ENCODE results near the gene ARAP3.

The ARAP3 gene

DNA sequence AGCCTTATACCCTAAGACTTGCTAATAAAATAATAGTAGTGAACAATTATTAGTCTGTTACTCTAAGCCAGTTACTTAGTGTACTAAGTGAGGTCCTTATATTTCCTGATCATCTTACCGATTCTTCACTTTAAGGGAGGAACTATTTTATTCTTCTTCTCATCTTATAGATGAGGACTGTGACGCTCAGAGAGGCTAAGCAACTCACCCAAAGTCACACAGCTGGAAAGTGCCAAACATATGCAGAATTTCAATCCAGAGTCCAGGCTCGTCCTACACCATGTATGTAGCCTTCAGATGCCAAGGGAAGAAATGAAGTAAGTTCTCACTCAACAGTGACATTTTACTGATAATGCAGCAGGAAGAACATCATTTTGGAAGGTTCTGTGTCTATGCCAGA is 34.4 kb upstream of the ARAP3 start:
- POLR2A ChIA-PET: no interaction called here
- no peak for TF ChIP-seq CTBP1 (IDR thresholded peaks at IDR 0.05; ENCODE audit: borderline replicate concordance)
- no peak for TF ChIP-seq TARDBP (IDR thresholded peaks at IDR 0.05)
- no peak for TF ChIP-seq ELF4 (IDR thresholded peaks at IDR 0.05)
- TF ChIP-seq FOXM1 (IDR thresholded peaks at IDR 0.05; ENCODE audit: borderline replicate concordance): no peak
- TF ChIP-seq SUZ12 (IDR thresholded peaks at IDR 0.05): no peak
- no peak for TF ChIP-seq LEF1 (IDR thresholded peaks at IDR 0.05; ENCODE audit: borderline replicate concordance)
- no peak for DNase-seq (ENCODE audit: extremely low spot score)
- CTCF ChIA-PET: interaction anchor here (0.5 kb wide), 1 partner anchor 386 kb away, joined by 3 read pairs; the partner anchor contains the start of gene PCDHGA1

- CTCF ChIA-PET: interaction anchor here (0.5 kb wide), 1 partner anchor 386 kb away, joined by 3 read pairs; the partner anchor contains the start of gene PCDHGA1
- DNase-seq (ENCODE audit: extremely low spot score): no peak
- TF ChIP-seq L3MBTL2 (conservative IDR thresholded peaks at IDR 0.05): no peak
- no peak for TF ChIP-seq FOXM1 (IDR thresholded peaks at IDR 0.05; ENCODE audit: borderline replicate concordance)
- TF ChIP-seq FOXK2 (IDR thresholded peaks at IDR 0.05): no peak
- no peak for TF ChIP-seq SP1 (IDR thresholded peaks at IDR 0.05)
- TF ChIP-seq HDGF (IDR thresholded peaks at IDR 0.05; ENCODE audit: borderline replicate concordance): no peak
- no peak for TF ChIP-seq TARDBP (IDR thresholded peaks at IDR 0.05)
- no peak for TF ChIP-seq ELF4 (IDR thresholded peaks at IDR 0.05)
- TF ChIP-seq ZNF384 (IDR thresholded peaks at IDR 0.05): no peak
- TF ChIP-seq ARNT (IDR thresholded peaks at IDR 0.05): no peak
- no peak for TF ChIP-seq BHLHE40 (IDR thresholded peaks at IDR 0.05; ENCODE audit: borderline replicate concordance)
- POLR2A ChIA-PET: no interaction called here
Observed at GRCh38 chr5:141716009-141716408, 34.0 kb upstream of the ARAP3 start.

- CTCF ChIA-PET: interaction anchor here (1.1 kb wide), 1 partner anchor 13 kb away, joined by 3 read pairs; no protein-coding TSS in a partner anchor
- DNase-seq (ENCODE audit: extremely low spot score): no peak
Observed at GRCh38 chr5:141715346-141715905, 33.4 kb upstream of the ARAP3 start.

DNA sequence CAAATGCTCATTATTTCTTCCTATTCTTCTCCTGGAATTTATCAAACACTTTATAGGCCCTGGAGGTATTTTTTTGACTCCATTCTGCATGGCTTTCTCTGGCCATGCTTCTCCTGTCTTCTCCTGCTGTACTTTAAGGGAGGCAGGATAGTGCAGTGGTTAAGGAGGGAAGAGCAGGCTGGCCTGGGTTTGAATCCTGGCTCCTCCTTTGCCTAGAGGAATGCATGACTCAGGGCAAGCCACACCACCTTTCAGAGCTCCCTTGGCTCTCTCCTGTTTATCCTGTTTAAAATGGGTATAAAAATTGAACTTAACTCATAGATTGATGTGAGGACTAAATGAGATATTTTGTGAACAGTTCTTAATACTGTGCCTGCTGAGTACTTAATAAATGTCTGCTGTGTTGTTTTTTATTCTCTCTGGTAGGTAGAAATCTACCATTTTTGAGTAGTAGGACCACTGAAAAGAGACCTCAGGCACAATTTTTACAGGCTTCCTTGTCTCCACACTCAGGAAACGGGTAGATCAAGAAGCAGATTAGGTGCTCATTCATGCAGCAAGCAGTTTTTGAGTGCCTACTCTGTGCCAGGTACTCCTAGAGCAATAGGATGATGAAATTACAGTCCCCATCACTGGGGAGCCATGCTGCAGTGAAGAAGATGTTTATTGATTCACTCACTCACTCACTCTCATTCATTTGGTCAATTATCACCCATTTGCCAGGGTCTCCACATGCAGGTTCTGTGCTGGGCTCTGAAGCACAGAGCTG is 32.7 kb upstream of the ARAP3 start:
- TF ChIP-seq SUZ12 (IDR thresholded peaks at IDR 0.05) (no peak), ZNF384 (IDR thresholded peaks at IDR 0.05) (no peak), FOXM1 (IDR thresholded peaks at IDR 0.05; ENCODE audit: borderline replicate concordance) (no peak), CTBP1 (IDR thresholded peaks at IDR 0.05; ENCODE audit: borderline replicate concordance) (no peak), NFRKB (IDR thresholded peaks at IDR 0.05) (no peak), HDGF (IDR thresholded peaks at IDR 0.05; ENCODE audit: borderline replicate concordance) (no peak), LEF1 (IDR thresholded peaks at IDR 0.05; ENCODE audit: borderline replicate concordance) (no peak)
- TF ChIP-seq, protein P1, sequence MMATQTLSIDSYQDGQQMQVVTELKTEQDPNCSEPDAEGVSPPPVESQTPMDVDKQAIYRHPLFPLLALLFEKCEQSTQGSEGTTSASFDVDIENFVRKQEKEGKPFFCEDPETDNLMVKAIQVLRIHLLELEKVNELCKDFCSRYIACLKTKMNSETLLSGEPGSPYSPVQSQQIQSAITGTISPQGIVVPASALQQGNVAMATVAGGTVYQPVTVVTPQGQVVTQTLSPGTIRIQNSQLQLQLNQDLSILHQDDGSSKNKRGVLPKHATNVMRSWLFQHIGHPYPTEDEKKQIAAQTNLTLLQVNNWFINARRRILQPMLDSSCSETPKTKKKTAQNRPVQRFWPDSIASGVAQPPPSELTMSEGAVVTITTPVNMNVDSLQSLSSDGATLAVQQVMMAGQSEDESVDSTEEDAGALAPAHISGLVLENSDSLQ (IDR thresholded peaks at IDR 0.05): no peak
- ChIA-PET CTCF (interaction anchor here (1.1 kb wide), 1 partner anchor 12 kb away, joined by 3 read pairs; no protein-coding TSS in a partner anchor), POLR2A (no interaction called here)
- no peak for DNase-seq (ENCODE audit: extremely low spot score)

More at GRCh38 chr5:141715346-141715905, 33.4 kb upstream of the ARAP3 start:
- TF ChIP-seq L3MBTL2 (conservative IDR thresholded peaks at IDR 0.05) (no peak), ZNF384 (IDR thresholded peaks at IDR 0.05) (no peak), FOXK2 (IDR thresholded peaks at IDR 0.05) (no peak), SP1 (IDR thresholded peaks at IDR 0.05) (no peak), SUZ12 (IDR thresholded peaks at IDR 0.05) (no peak), FOXM1 (IDR thresholded peaks at IDR 0.05; ENCODE audit: borderline replicate concordance) (no peak), BHLHE40 (IDR thresholded peaks at IDR 0.05; ENCODE audit: borderline replicate concordance) (no peak), TARDBP (IDR thresholded peaks at IDR 0.05) (no peak), NFRKB (IDR thresholded peaks at IDR 0.05) (no peak), ARNT (IDR thresholded peaks at IDR 0.05) (no peak), LEF1 (IDR thresholded peaks at IDR 0.05; ENCODE audit: borderline replicate concordance) (no peak), HDGF (IDR thresholded peaks at IDR 0.05; ENCODE audit: borderline replicate concordance) (no peak), ELF4 (IDR thresholded peaks at IDR 0.05) (no peak)
- TF ChIP-seq, protein P1 (IDR thresholded peaks at IDR 0.05): no peak
- POLR2A ChIA-PET: no interaction called here

- POLR2A ChIA-PET: no interaction called here
- DNase-seq (ENCODE audit: extremely low spot score): no peak
Observed at GRCh38 chr5:141713616-141714309, 31.7 kb upstream of the ARAP3 start.

GRCh38 chr5:141711687-141712086 is 29.7 kb upstream of the ARAP3 start:
- ChIA-PET CTCF (no interaction called here), POLR2A (no interaction called here)
- no peak for DNase-seq (ENCODE audit: extremely low spot score)
- TF ChIP-seq FOXA1 (IDR thresholded peaks at IDR 0.05): no peak
- TF ChIP-seq BHLHE40 (IDR thresholded peaks at IDR 0.05; ENCODE audit: borderline replicate concordance): no peak
- TF ChIP-seq FOXM1 (IDR thresholded peaks at IDR 0.05; ENCODE audit: borderline replicate concordance): no peak
- no peak for TF ChIP-seq HDGF (IDR thresholded peaks at IDR 0.05; ENCODE audit: borderline replicate concordance)
- no peak for TF ChIP-seq ELF4 (IDR thresholded peaks at IDR 0.05)
- no peak for TF ChIP-seq L3MBTL2 (conservative IDR thresholded peaks at IDR 0.05)
- no peak for TF ChIP-seq TARDBP (IDR thresholded peaks at IDR 0.05)
- no peak for TF ChIP-seq FOXK2 (IDR thresholded peaks at IDR 0.05)
- TF ChIP-seq ZNF384 (IDR thresholded peaks at IDR 0.05): no peak
- no peak for TF ChIP-seq SUZ12 (IDR thresholded peaks at IDR 0.05)

More at GRCh38 chr5:141713616-141714309, 31.7 kb upstream of the ARAP3 start:
- CTCF ChIA-PET: interaction anchor here (0.6 to 1.4 kb wide), 2 partner anchors 165 to 632 kb away, joined by 3 read pairs; partner anchors contain the start of gene PCDH1
- TF ChIP-seq CTBP1 (IDR thresholded peaks at IDR 0.05; ENCODE audit: borderline replicate concordance): no peak

Measured in HEK293T (cell line).